HG02870 (cell line): ENCODE data around the gene BTN3A1.
A peak's percentile ranks its signal among the peaks of the same experiment; 100 is the strongest.
"Not testable (repeated sequence)": the region's sequence is repeated elsewhere in the genome, so short reads cannot be mapped to it uniquely, and the experiment has no call there.

Experiments
- ATAC-seq: cut with Tn5 transposase; IDR thresholded peaks from one replicate; pipeline ENCODE4 v1.9.1; 2021; ENCODE audit warnings: mild to moderate bottlenecking, moderate library complexity; ENCODE audit not compliant: unreplicated experiment

Gene BTN3A1

DNA sequence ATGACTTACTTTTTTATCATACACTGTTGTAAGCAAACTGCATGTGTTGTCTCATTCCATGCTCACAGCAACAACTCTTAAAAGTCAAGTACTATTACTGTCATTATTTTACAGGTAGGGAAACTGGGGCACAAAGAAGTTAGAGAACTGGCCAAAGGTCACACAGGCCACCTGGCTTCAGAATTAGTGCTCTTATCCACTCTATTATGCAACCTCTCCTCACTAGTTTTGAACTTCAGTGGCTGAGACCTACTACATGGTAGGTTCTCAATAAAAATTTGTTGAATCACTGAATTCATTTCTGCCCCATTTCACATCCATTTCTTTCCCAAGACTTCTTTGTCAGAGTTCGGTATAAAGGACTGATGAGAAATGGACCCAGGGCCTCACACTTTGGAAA, 35.9 kb downstream of the BTN3A1 start:
- ATAC-seq, result no peak

DNA sequence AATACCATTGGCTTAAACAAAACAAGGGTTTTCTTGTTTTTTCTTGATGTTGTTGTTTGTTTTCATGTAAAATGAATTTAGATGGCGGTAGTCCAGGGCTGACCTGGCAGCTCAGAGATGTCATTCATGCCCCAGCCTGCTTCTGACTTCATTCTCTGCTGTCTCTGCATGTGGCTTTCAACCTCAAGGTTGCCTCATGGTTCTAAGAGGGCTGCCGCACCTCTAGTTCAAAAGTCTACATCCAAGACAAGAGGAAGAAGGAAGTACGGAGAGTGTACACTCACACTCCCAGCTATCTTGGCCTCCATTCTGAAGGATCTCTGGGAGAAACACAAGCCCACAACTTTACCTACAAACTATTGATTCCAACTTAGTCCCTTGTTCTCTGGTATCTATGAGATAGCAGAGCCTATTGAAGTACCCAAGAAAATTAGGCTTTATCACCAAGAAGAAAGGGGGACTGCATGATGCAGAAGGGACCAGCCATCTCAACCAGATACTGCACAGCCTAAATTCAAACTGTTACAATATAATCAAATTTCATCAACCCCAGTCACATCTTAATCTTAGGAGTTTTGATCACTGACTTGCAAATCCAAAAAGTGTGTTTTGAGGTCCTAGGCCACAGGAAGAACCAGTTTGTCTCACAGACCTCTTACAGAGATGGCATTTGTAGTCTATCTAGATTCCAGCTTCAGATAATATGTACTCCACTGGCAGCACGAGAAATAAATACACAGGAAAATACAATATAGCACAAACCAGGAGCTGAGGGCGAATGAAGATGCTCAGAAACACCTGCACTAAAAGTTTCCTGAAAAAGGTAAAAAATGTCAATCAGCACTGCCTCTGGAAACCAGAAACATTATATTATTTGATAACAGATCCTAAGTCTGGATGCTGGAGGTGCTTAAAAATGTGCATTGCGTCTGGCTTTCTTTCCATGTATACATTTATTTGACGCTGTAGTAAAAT, 37.4 kb downstream of the BTN3A1 start:
- ATAC-seq, result no peak

DNA sequence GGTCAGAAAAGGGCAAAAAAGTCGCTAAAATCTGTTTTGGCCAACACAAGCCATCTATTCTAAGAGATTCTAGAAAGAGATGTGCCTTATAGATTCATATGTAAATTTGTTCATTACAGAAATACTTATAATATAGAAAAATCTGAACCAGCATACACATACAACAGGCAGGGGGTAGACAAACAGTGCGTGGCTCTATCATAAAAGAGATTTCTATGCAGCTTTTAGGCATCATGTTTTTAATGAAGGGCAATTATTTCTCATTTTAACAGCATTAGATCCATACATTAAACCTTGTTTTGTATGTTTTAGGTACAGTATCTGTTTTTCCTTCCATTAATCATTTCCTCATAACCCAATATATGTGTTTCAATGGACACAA, 38.9 kb downstream of the BTN3A1 start:
- no peak for ATAC-seq

DNA sequence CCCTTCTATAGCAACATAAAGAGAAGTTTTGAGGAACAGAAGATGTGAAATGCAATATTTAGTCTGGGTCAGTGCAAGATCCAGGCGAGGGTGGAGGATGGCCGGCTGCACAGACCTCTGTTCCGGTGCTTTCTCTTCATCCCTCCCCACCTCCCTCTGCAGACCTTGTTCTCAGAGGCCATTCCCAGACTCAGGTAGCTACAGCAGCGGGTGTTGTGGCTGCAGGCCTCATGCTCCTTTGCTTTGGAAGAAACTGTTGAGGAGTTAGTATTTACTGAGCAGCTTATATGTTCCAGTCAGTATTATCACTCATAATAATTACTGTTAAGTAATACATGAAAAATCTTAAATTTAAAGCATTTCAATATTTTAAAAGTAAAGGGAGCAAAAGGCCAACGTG, 39.9 kb downstream of the BTN3A1 start:
- no peak for ATAC-seq

DNA sequence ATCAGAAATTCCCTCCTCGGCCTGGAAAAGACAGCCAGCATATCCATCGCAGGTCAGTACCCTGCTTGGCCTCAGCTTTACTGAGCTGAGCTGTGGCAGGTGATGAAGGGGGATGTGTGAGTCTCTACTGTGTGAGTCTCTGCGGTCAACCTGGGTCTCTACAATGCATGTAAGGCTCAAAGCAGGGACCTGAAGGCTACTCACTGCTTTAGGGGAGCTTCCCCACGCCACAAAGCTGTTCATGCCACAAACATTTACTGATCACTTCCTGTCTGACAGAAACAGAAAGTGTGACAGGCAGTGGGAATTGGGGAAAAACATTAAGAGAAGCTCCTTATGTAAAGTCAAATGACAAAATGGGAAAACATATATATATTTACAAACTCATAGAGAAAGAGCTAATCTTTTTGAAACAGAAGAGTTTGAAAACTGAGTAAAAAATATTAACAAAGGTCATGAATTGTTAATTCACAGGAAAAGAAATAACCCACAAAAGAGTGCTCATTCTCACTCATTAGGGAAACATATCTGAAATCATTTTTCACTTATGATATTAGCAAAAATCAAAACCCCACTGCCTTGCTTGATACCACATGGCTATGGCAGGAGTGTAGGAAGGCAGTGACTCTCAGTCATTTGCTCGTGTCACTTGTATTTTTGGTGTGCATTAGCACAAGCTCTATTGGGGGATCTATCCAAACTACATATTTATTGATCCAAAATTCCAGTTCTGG, 44.0 kb downstream of the BTN3A1 start:
- ATAC-seq, result peak; percentile 95

DNA sequence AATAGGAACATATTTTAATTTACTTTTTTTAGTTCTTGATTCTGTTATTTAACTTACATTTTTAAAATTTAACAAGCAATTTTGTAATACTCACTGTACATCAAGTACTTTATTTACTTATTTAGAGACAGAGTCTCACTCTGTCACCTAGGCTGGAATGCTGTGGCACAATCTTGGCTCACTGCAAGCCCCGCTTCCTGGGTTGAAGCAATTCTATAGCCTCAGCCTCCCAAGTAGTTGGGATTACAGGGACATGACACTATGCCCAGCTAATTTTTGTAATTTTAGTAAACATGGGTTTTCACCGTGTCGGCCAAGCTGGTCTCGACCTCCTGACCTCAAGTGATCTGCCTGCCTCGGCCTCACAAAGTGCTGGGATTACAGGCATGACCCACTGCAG, 45.2 kb downstream of the BTN3A1 start:
- ATAC-seq, result no peak

DNA sequence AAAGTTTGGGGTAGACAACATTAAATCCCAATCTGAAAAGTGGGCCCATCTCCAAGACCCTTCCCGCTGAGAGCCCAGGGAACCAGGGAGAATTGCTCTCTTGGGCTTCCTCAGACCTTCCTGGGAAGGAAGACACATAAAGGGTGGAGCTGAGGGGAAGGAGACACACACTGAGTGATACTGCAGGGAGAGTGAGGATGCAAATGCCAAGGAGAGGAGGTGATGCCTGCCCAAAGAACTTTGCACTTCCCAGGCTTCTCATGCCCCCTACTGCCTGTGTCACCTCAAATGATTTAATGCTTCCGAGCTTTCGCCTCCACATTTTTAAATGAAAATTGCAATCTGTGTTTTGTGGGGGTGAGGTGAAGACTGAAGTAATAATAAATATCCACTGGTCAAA, 48.2 kb downstream of the BTN3A1 start:
- no peak for ATAC-seq

DNA sequence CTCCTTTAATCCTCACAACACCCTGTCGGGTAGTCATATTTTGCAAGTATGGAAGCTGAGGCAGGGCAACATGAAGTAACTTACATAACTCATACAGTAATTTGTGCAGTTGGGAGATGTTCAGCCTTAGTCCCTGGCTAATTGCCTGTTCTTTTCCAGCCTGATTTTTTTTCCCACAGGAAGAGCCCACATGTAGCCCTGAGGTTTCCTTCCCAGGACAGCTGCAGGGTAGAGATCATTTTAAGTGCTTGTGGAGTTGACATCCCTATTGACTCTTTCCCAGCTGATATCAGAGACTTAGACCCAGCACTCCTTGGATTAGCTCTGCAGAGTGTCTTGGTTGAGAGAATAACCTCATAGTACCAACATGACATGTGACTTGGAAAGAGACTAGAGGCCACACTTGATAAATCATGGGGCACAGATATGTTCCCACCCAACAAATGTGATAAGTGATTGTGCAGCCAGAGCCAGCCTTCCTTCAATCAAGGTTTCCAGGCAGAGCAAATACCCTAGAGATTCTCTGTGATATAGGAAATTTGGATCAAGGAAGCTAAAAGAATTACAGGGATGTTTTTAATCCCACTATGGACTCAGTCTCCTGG, 50.7 kb downstream of the BTN3A1 start:
- ATAC-seq, result no peak

DNA sequence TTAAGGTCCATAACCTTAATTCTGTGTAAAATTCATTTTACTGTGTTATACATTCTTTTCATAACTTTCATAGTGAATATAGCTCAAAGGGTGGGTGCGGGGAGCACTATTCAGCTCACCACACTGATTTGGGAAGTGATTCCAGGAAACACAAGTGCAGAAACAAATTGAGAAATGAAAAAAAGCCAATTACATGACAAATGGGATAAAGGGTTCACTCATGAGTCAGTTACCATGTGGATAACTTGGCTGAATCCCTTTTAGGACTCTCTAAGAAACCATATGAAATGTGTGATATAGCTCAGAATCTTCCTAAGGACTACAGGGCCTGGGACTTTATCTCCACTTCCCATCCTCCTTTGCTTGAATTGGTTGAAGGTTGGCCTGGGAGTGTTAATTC, 52.6 kb downstream of the BTN3A1 start:
- no peak for ATAC-seq

DNA sequence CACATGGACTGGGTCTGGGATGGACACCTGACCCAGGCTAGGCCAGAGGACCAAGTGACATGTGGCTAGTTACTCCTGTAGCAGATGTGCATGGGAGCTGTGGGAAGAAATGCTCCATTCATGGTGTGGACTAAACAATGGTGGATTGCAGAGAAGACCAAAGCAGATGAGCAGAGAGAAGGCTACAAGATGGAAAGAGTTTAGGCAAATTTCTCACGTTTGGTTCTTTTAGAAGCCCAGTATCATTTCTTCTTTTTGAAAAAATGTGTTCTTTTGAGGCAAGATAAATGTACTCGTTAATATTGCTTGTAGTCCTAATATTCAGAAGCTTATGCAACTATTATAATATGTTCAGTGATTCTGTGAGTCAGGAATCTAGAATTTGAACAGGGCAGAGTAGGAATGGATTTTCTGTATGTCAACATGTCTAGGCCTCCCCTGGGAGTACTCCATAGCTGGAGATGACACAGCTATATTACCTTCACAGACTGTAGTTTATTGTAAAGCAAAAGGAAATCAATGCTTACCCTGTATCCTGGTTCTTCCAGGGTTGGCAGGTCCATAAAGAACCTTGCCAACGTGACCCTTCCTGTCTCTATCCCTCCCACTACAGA, 53.4 kb downstream of the BTN3A1 start:
- ATAC-seq, result no peak

DNA sequence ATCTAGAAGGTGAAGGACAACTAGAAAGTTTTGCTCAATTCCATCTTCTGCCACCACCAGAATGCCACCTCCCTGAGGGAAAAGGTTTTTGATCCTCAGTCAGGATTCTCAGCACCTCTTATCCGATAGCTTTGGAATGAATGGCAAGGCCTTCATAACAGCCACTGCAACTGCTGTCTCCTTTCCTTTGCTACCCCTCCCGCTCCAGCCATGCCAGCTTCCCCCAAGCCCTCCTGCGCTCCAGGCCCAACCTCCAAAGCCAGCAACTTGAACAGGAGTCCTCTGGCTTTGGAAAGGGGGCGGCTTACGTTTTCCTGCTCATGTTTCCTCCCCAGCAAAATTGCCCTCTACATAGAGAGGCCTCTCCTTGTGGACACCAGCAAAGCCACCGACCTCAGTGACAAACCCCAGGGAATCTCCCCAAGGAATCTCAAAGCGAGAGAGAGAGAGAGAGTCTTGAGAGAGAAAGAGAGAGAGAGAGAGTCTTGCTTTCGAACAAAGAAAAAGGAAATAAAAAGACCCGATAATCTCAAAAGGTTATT, 55.3 kb downstream of the BTN3A1 start:
- peak; percentile 15 for ATAC-seq

DNA sequence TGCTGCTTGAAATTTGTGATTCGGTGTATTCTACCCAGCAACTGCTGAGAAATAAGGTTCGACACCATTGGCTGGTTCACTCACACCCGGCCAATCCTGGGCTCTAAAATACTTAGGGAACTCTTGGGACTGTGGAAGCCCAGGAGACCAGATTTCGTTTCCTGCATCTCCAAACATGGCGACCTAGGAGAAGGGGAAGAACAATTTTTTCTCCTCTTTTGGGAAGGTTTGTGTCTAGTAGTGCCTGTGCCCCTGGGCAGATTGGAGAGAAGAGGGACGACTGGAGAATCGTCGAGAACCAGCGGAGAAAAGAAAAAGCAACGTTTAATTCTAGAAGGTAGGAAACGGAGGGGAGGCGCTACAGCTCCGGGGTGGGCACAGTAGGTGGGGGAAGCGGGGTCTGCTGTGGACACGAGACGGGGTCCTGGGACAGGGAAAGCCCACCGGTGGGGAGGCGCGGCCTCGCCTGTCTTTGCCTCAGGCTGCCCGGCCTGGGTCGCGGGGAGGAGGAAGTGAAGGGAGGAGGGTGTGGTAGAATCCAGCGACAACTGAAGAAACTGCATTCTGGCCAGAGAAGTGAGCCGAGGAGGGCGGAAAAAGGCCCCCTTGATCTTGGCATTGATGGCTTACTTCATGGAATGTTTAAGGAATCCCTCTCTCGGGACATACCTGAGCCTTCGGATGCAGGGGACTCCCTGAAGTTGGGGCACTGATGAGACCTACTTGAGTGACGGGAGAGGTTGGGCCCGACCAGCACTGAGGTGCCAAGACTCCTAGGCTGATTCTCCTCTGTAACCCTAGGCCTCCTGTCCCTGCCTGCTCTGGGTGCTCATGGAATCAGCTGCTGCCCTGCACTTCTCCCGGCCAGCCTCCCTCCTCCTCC, 56.0 kb downstream of the BTN3A1 start, which contains the start of gene BTN2A1:
Gene BTN2A1, plus strand, starts transcription at position 150 of the 883 bp plus-strand sequence. Its CDS starts 682 bp downstream, at position 832.
- peak; percentile 97 for ATAC-seq

DNA sequence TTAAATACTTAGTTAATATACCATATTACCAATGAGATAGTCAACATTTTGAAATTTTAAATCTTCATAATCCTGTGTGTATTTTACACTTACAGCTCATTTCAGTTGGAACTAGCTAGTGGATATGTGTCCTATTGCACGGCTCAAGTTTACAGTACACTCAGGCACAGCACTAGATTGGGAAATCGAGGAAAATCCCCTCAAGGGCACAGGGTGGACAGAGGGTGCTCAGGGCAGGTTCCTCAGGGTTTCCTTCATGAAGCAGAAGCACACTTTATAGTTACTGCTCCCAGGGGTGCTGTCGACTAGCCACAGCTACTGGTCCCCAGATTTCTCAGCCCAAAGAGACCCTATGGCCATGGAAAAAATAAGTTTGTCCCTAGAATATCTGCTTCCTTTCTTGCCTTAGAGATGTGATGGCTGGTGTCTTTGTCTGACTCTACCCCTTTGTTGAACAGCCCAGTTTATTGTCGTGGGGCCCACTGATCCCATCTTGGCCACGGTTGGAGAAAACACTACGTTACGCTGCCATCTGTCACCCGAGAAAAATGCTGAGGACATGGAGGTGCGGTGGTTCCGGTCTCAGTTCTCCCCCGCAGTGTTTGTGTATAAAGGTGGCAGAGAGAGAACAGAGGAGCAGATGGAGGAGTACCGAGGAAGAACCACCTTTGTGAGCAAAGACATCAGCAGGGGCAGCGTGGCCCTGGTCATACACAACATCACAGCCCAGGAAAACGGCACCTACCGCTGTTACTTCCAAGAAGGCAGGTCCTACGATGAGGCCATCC, 57.1 kb downstream of the BTN3A1 start:
- no peak for ATAC-seq

DNA sequence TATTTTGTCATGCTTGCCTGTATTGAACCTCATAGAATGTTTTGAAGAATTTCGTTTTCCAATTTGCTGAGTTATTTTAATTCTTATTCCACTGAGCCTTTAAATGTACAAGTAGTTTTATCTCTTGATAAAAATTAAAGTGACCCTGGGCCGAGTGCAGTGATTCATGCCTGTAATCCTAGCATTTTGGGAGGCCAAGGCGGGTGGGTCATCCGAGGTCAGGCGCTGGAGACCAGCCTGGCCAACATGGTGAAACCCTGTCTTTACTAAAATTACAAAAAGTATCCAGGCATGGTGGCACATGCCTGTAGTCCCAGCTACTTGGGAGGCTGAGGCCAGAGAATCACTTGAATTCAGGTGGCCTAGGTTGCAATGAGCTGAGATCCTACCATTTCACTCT, 59.3 kb downstream of the BTN3A1 start:
- not testable (repeated sequence) for ATAC-seq

DNA sequence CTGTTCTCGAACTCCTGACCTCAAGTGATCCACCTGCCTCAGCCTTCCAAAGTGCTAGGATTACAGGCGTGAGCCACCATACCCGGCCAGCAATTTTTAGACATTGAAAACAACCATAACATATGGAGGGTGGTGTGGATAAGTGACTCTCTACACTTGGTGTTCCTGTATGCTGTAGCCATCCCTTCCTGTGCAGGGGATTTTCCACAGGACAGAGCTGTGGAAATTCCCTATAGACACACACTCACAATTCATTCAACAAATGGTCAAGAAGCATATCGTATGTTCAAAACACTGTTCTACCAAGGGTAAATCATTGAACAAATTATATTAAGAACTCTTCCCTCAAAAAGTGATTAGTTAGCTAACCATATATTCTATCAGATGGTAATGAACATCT, 61.9 kb downstream of the BTN3A1 start:
- ATAC-seq, result no peak

DNA sequence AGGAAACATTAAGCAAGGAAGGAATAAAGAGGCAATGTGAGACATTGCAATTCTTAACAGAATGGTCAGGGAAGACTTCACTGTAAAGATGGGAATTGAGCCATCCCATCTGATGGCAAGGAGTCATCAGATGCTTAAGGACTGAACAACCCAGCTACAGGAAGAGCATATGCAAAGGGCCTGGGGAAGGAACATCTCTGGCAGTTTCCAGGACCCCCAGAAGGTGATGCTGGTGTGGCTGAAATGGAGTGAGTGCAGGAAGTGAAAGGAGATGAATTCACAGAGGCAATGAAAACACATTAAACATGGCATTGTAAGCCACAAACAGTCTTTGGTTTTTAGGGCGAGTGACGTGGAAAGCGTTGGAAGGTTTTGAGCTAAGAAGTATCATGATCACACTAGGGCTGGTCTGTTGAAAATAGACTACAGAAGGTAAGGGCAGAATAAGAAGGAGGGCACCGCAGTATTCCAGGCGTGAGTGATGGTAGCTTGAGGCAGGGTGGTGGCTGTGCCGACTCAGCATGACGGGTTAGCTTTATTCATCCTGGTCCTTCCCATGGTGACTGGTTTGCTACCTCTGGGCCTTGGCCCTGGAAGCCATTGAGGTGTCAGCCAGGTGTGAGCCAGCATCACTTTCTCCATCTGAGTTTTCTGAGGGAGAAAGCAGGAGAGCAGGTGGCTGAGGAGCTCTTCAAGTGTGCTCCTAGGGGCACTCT, 62.5 kb downstream of the BTN3A1 start:
- ATAC-seq, result no peak
